ENCODE measurements around the gene JAG2. TPM values are rescaled to one million over a fixed set of nuclear protein-coding genes. Genes with fewer than 3 reads are reported as not detected.

The JAG2 gene
- total RNA-seq, 1 experiment from 2014 or later, result 12.2 TPM

GRCh38 chr14:105143451-105144025 lies 25.0 kb downstream of the JAG2 start:
- ATAC-seq (no peak), DNase-seq (ENCODE audit: low spot score) (peak; percentile 5)
- CTCF ChIA-PET, result no interaction called here
- no peak overlapping the region for H3K27ac Mint-ChIP-seq
- no peaks in the 10 kb centered on the region for H3K27me3 Mint-ChIP-seq (ENCODE audit: low read depth)
- H3K36me3 Mint-ChIP-seq, result peaks cover 21% of the 10 kb centered on the region
- no peak overlapping the region for H3K4me3 Mint-ChIP-seq
- POLR2A ChIA-PET, result no interaction called here
- H3K9me3 Mint-ChIP-seq, result peaks cover 11% of the 10 kb centered on the region
- TF ChIP-seq TEAD4 (CRISPR knock-in tag; IDR thresholded peaks at IDR 0.05), result no peak
- no peak for TF ChIP-seq HMGA2 (CRISPR knock-in tag; IDR thresholded peaks at IDR 0.05)
- no peak for TF ChIP-seq GRHL2 (CRISPR knock-in tag; IDR thresholded peaks at IDR 0.05; ENCODE audit: insufficient replicate concordance, severe bottlenecking)
- no peak for TF ChIP-seq RORB (CRISPR knock-in tag; IDR thresholded peaks at IDR 0.05)
- no peak for TF ChIP-seq SMAD4 (CRISPR knock-in tag; IDR thresholded peaks at IDR 0.05)
- TF ChIP-seq, protein P1, sequence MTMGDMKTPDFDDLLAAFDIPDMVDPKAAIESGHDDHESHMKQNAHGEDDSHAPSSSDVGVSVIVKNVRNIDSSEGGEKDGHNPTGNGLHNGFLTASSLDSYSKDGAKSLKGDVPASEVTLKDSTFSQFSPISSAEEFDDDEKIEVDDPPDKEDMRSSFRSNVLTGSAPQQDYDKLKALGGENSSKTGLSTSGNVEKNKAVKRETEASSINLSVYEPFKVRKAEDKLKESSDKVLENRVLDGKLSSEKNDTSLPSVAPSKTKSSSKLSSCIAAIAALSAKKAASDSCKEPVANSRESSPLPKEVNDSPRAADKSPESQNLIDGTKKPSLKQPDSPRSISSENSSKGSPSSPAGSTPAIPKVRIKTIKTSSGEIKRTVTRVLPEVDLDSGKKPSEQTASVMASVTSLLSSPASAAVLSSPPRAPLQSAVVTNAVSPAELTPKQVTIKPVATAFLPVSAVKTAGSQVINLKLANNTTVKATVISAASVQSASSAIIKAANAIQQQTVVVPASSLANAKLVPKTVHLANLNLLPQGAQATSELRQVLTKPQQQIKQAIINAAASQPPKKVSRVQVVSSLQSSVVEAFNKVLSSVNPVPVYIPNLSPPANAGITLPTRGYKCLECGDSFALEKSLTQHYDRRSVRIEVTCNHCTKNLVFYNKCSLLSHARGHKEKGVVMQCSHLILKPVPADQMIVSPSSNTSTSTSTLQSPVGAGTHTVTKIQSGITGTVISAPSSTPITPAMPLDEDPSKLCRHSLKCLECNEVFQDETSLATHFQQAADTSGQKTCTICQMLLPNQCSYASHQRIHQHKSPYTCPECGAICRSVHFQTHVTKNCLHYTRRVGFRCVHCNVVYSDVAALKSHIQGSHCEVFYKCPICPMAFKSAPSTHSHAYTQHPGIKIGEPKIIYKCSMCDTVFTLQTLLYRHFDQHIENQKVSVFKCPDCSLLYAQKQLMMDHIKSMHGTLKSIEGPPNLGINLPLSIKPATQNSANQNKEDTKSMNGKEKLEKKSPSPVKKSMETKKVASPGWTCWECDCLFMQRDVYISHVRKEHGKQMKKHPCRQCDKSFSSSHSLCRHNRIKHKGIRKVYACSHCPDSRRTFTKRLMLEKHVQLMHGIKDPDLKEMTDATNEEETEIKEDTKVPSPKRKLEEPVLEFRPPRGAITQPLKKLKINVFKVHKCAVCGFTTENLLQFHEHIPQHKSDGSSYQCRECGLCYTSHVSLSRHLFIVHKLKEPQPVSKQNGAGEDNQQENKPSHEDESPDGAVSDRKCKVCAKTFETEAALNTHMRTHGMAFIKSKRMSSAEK (CRISPR knock-in tag; IDR thresholded peaks at IDR 0.05; ENCODE audit: borderline replicate concordance), result no peak
- TF ChIP-seq ZNF512 (CRISPR knock-in tag; IDR thresholded peaks at IDR 0.05; ENCODE audit: borderline replicate concordance), result no peak
- no peak for TF ChIP-seq ZBTB21 (CRISPR knock-in tag; IDR thresholded peaks at IDR 0.05; ENCODE audit: borderline replicate concordance)
- TF ChIP-seq, protein P2, sequence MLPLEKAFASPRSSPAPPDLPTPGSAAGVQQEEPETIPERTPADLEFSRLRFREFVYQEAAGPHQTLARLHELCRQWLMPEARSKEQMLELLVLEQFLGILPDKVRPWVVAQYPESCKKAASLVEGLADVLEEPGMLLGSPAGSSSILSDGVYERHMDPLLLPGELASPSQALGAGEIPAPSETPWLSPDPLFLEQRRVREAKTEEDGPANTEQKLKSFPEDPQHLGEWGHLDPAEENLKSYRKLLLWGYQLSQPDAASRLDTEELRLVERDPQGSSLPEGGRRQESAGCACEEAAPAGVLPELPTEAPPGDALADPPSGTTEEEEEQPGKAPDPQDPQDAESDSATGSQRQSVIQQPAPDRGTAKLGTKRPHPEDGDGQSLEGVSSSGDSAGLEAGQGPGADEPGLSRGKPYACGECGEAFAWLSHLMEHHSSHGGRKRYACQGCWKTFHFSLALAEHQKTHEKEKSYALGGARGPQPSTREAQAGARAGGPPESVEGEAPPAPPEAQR (CRISPR knock-in tag; IDR thresholded peaks at IDR 0.05), result no peak
- TF ChIP-seq CBFB (CRISPR knock-in tag; IDR thresholded peaks at IDR 0.05; ENCODE audit: low read depth), result no peak
- no peak for TF ChIP-seq CREM (CRISPR knock-in tag; IDR thresholded peaks at IDR 0.05)
- TF ChIP-seq, protein P3, sequence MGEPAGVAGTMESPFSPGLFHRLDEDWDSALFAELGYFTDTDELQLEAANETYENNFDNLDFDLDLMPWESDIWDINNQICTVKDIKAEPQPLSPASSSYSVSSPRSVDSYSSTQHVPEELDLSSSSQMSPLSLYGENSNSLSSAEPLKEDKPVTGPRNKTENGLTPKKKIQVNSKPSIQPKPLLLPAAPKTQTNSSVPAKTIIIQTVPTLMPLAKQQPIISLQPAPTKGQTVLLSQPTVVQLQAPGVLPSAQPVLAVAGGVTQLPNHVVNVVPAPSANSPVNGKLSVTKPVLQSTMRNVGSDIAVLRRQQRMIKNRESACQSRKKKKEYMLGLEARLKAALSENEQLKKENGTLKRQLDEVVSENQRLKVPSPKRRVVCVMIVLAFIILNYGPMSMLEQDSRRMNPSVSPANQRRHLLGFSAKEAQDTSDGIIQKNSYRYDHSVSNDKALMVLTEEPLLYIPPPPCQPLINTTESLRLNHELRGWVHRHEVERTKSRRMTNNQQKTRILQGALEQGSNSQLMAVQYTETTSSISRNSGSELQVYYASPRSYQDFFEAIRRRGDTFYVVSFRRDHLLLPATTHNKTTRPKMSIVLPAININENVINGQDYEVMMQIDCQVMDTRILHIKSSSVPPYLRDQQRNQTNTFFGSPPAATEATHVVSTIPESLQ (CRISPR knock-in tag; IDR thresholded peaks at IDR 0.05), result no peak
- TF ChIP-seq, protein P4, sequence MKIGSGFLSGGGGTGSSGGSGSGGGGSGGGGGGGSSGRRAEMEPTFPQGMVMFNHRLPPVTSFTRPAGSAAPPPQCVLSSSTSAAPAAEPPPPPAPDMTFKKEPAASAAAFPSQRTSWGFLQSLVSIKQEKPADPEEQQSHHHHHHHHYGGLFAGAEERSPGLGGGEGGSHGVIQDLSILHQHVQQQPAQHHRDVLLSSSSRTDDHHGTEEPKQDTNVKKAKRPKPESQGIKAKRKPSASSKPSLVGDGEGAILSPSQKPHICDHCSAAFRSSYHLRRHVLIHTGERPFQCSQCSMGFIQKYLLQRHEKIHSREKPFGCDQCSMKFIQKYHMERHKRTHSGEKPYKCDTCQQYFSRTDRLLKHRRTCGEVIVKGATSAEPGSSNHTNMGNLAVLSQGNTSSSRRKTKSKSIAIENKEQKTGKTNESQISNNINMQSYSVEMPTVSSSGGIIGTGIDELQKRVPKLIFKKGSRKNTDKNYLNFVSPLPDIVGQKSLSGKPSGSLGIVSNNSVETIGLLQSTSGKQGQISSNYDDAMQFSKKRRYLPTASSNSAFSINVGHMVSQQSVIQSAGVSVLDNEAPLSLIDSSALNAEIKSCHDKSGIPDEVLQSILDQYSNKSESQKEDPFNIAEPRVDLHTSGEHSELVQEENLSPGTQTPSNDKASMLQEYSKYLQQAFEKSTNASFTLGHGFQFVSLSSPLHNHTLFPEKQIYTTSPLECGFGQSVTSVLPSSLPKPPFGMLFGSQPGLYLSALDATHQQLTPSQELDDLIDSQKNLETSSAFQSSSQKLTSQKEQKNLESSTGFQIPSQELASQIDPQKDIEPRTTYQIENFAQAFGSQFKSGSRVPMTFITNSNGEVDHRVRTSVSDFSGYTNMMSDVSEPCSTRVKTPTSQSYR (CRISPR knock-in tag; IDR thresholded peaks at IDR 0.05), result no peak
- H3K4me1 Mint-ChIP-seq, result no peaks in the 10 kb centered on the region

All from WTC11 (cell line).